ENCODE data around the gene GFY.
A peak's percentile ranks its signal among the peaks of the same experiment; 100 is the strongest.

GFY gene

GRCh38 chr19:49391581-49392399, 33.4 kb upstream of the GFY start:
- H3K4me1 ChIP-seq (ENCODE audit: low read length), result no peaks in the 10 kb centered on the region
- H3K27me3 ChIP-seq (replicated peaks; ENCODE audit: insufficient read depth, low read length), result peaks cover 68% of the 10 kb centered on the region
- no peak overlapping the region for H2AFZ ChIP-seq (ENCODE audit: low read length)
- peaks cover 7% of the 10 kb centered on the region for H3F3A ChIP-seq (ENCODE audit: insufficient read depth, low read length)
- H3K4me2 ChIP-seq (ENCODE audit: low read depth, low read length), result no peak overlapping the region
- no peak overlapping the region for H3K4me3 ChIP-seq (ENCODE audit: low read length)
- TF ChIP-seq CTCF (IDR thresholded peaks at IDR 0.05; ENCODE audit: low read length) (peak; percentile 89), EZH2 (optimal IDR thresholded peaks at IDR 0.05; ENCODE audit: low read depth, low read length) (no peak)
- H3K9ac ChIP-seq (ENCODE audit: low read length), result no peak overlapping the region
- peak; percentile 72 for DNase-seq
- no peak overlapping the region for H3K27ac ChIP-seq (ENCODE audit: low read length)
- no peaks in the 10 kb centered on the region for H3K9me2 ChIP-seq (replicated peaks; ENCODE audit: insufficient read depth, low read length)
- H3K79me2 ChIP-seq (ENCODE audit: low read length), result no peaks in the 10 kb centered on the region
- H3K9me3 ChIP-seq (replicated peaks; ENCODE audit: insufficient read depth, low read length), result no peaks in the 10 kb centered on the region
- no peaks in the 10 kb centered on the region for H3K36me3 ChIP-seq (replicated peaks; ENCODE audit: insufficient read depth, low read length)
- no peaks in the 10 kb centered on the region for H4K20me1 ChIP-seq (ENCODE audit: insufficient read depth, low read length)

GRCh38 chr19:49393881-49394280, 31.3 kb upstream of the GFY start:
- TF ChIP-seq EZH2 (optimal IDR thresholded peaks at IDR 0.05; ENCODE audit: low read depth, low read length) (no peak), CTCF (IDR thresholded peaks at IDR 0.05; ENCODE audit: low read length) (no peak), EZH2phosphoT487 (IDR thresholded peaks at IDR 0.05; ENCODE audit: low read length) (no peak)
- H3K9me3 ChIP-seq (replicated peaks; ENCODE audit: insufficient read depth, low read length), result no peaks in the 10 kb centered on the region
- no peak for DNase-seq
- peaks cover 7% of the 10 kb centered on the region for H3F3A ChIP-seq (ENCODE audit: insufficient read depth, low read length)
- H3K79me2 ChIP-seq (ENCODE audit: low read length), result no peaks in the 10 kb centered on the region
- H3K27ac ChIP-seq (ENCODE audit: low read length), result no peak overlapping the region
- H3K9me2 ChIP-seq (replicated peaks; ENCODE audit: insufficient read depth, low read length), result no peaks in the 10 kb centered on the region
- H4K20me1 ChIP-seq (ENCODE audit: insufficient read depth, low read length), result no peaks in the 10 kb centered on the region
- no peak overlapping the region for H3K9ac ChIP-seq (ENCODE audit: low read length)
- peaks cover 68% of the 10 kb centered on the region for H3K27me3 ChIP-seq (replicated peaks; ENCODE audit: insufficient read depth, low read length)
- no peaks in the 10 kb centered on the region for H3K4me1 ChIP-seq (ENCODE audit: low read length)
- no peak overlapping the region for H3K4me3 ChIP-seq (ENCODE audit: low read length)
- no peaks in the 10 kb centered on the region for H3K36me3 ChIP-seq (replicated peaks; ENCODE audit: insufficient read depth, low read length)
- H3K4me2 ChIP-seq (ENCODE audit: low read depth, low read length), result no peak overlapping the region
- H2AFZ ChIP-seq (ENCODE audit: low read length), result no peak overlapping the region

DNA sequence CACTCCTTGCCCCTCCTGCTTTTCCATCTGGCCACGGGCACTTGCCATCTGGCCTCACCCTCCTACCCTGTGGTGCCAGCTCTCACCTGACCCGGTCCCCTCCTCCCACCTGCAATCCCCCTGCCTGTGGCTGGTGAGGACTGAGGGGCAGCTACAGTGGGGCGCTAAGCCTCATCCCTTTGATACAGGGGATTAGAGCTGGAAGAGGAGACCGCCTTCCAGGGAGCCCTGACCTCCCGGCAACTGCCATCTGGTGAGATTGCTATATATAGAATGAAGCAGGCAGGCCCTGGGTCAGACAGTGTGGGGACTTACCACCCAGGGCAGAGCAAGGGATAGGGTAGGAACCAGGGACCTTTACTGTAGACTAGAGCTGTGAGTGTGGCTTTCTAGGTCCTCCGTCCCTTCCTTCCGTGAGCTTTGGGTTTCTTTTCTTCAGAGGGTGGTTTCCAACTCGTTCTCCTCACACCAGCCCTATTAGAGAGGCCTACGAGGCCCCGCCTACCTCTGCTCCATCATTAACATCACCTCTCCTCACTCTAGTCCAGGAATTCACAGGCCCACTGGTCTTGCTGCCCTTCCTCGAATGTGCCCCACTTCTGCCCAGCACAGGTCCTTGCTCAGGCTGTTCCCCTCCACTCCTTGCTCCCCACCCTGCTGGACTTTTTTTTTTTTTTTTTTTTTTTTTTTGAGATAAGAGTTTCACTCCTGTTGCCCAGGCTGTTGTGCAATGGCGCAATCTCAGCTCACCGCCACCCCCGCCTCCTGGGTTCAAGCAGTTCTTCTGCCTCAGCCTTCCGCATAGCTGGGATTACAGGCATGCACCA, 29.4 kb upstream of the GFY start:
- H3F3A ChIP-seq (ENCODE audit: insufficient read depth, low read length), result peaks cover 7% of the 10 kb centered on the region
- H3K27me3 ChIP-seq (replicated peaks; ENCODE audit: insufficient read depth, low read length), result peaks cover 57% of the 10 kb centered on the region
- H3K79me2 ChIP-seq (ENCODE audit: low read length), result no peaks in the 10 kb centered on the region
- no peak overlapping the region for H3K27ac ChIP-seq (ENCODE audit: low read length)
- H3K4me2 ChIP-seq (ENCODE audit: low read depth, low read length), result no peak overlapping the region
- H3K36me3 ChIP-seq (replicated peaks; ENCODE audit: insufficient read depth, low read length), result no peaks in the 10 kb centered on the region
- no peak for DNase-seq
- no peaks in the 10 kb centered on the region for H4K20me1 ChIP-seq (ENCODE audit: insufficient read depth, low read length)
- no peaks in the 10 kb centered on the region for H3K9me3 ChIP-seq (replicated peaks; ENCODE audit: insufficient read depth, low read length)
- H3K4me3 ChIP-seq (ENCODE audit: low read length), result no peak overlapping the region
- no peak overlapping the region for H2AFZ ChIP-seq (ENCODE audit: low read length)
- H3K9me2 ChIP-seq (replicated peaks; ENCODE audit: insufficient read depth, low read length), result no peaks in the 10 kb centered on the region
- no peak for TF ChIP-seq CTCF (IDR thresholded peaks at IDR 0.05; ENCODE audit: low read length)
- TF ChIP-seq EZH2phosphoT487 (IDR thresholded peaks at IDR 0.05; ENCODE audit: low read length), result no peak
- no peak for TF ChIP-seq EZH2 (optimal IDR thresholded peaks at IDR 0.05; ENCODE audit: low read depth, low read length)
- H3K9ac ChIP-seq (ENCODE audit: low read length), result no peak overlapping the region
- H3K4me1 ChIP-seq (ENCODE audit: low read length), result no peaks in the 10 kb centered on the region
